Measurements from ENCODE around the gene PDGFRB.

Gene PDGFRB

DNA sequence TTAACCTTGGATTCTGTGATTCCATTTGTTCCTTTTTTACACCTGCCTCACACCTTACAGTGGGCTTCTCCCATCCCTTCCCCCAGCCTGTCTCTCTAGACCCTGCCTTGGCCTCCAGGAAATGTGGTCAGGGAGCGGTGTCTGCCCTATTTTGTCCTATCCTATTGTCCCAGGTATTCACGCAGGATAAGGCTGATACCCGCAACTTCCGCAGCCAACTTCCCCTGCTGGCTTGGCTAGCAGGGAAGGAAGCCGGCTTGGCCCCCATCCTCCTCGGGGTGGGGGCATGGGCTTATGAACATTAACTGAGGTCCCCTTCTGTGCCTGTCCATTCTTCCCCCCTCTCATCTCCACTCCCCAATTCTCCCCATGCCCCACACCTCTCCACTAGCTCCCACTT, 72.8 kb downstream of the PDGFRB start:
- no peak for DNase-seq (ENCODE audit: low read depth, low spot score)
- Histone ChIP-seq H3K4me3 (no peak overlapping the region), H3K9me3 (ENCODE audit: low read depth, low read length) (no peaks in the 10 kb centered on the region), H3K36me3 (ENCODE audit: insufficient read depth, low read length) (no peaks in the 10 kb centered on the region), H3K9ac (ENCODE audit: insufficient read length) (no peak overlapping the region), H3K27ac (no peak overlapping the region)
- TF ChIP-seq FOXP2 (optimal IDR thresholded peaks at IDR 0.05; ENCODE audit: control extremely low read depth, extremely low read length, insufficient read depth), result no peak
- TF ChIP-seq POLR2AphosphoS5 (IDR thresholded peaks at IDR 0.05; ENCODE audit: borderline replicate concordance, low read depth, low read length), result no peak
- no peak for TF ChIP-seq EZH2 (IDR thresholded peaks at IDR 0.05)

DNA sequence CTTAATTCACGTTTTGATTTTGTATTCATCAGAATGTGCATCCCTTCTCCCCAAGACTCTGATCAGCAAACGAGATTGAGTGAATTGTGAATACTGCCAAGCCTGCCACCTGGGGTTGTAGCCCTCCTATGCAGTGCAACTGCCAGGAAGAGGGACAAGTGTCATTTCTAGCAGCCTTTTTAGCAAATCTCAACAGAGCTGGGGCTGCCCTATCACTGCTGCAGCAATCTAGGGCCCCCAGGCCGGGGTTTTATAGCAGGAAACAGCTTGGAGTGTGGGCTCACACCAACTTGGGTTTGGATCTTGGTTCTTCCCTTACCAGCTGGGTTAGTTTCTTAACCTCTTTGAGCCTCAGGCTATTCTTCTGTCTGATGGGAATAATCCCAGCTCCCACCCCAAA, 73.3 kb downstream of the PDGFRB start:
- no peak for DNase-seq (ENCODE audit: low read depth, low spot score)
- TF ChIP-seq POLR2AphosphoS5 (IDR thresholded peaks at IDR 0.05; ENCODE audit: borderline replicate concordance, low read depth, low read length), result no peak
- no peak for TF ChIP-seq FOXP2 (optimal IDR thresholded peaks at IDR 0.05; ENCODE audit: control extremely low read depth, extremely low read length, insufficient read depth)
- Histone ChIP-seq H3K27ac (no peak overlapping the region), H3K4me3 (no peak overlapping the region), H3K9ac (ENCODE audit: insufficient read length) (no peak overlapping the region), H3K36me3 (ENCODE audit: insufficient read depth, low read length) (no peaks in the 10 kb centered on the region), H3K9me3 (ENCODE audit: low read depth, low read length) (no peaks in the 10 kb centered on the region)

GRCh38 chr5:150081541-150082283, 73.9 kb downstream of the PDGFRB start:
- Histone ChIP-seq H3K9me3 (ENCODE audit: low read depth, low read length) (no peaks in the 10 kb centered on the region), H3K27ac (no peak overlapping the region), H3K4me3 (no peak overlapping the region), H3K9ac (ENCODE audit: insufficient read length) (no peak overlapping the region), H3K36me3 (ENCODE audit: insufficient read depth, low read length) (no peaks in the 10 kb centered on the region)
- TF ChIP-seq FOXP2 (optimal IDR thresholded peaks at IDR 0.05; ENCODE audit: control extremely low read depth, extremely low read length, insufficient read depth) (no peak), POLR2AphosphoS5 (IDR thresholded peaks at IDR 0.05; ENCODE audit: borderline replicate concordance, low read depth, low read length) (peak; percentile 40; the same call in 1 of the 2 replicates), EZH2 (IDR thresholded peaks at IDR 0.05) (no peak)
- no peak for DNase-seq (ENCODE audit: low read depth, low spot score)

- Histone ChIP-seq H3K9ac (ENCODE audit: insufficient read length) (no peak overlapping the region), H3K9me3 (ENCODE audit: low read depth, low read length) (no peaks in the 10 kb centered on the region), H3K27ac (no peak overlapping the region), H3K36me3 (ENCODE audit: insufficient read depth, low read length) (no peaks in the 10 kb centered on the region), H3K4me3 (no peak overlapping the region)
- no peak for TF ChIP-seq POLR2AphosphoS5 (IDR thresholded peaks at IDR 0.05; ENCODE audit: borderline replicate concordance, low read depth, low read length)
- DNase-seq (ENCODE audit: low read depth, low spot score), result no peak
These were observed 74.8 kb downstream of the PDGFRB start for GRCh38 chr5:150080696-150081435.

- Histone ChIP-seq H3K9me3 (ENCODE audit: low read depth, low read length) (no peaks in the 10 kb centered on the region), H3K9ac (ENCODE audit: insufficient read length) (no peak overlapping the region), H3K4me3 (no peak overlapping the region), H3K36me3 (ENCODE audit: insufficient read depth, low read length) (no peaks in the 10 kb centered on the region), H3K27ac (no peak overlapping the region)
- no peak for DNase-seq (ENCODE audit: low read depth, low spot score)
- TF ChIP-seq FOXP2 (optimal IDR thresholded peaks at IDR 0.05; ENCODE audit: control extremely low read depth, extremely low read length, insufficient read depth) (no peak), POLR2AphosphoS5 (IDR thresholded peaks at IDR 0.05; ENCODE audit: borderline replicate concordance, low read depth, low read length) (no peak), EZH2 (IDR thresholded peaks at IDR 0.05) (no peak)
These were observed 75.7 kb downstream of the PDGFRB start for GRCh38 chr5:150079909-150080461.

DNA sequence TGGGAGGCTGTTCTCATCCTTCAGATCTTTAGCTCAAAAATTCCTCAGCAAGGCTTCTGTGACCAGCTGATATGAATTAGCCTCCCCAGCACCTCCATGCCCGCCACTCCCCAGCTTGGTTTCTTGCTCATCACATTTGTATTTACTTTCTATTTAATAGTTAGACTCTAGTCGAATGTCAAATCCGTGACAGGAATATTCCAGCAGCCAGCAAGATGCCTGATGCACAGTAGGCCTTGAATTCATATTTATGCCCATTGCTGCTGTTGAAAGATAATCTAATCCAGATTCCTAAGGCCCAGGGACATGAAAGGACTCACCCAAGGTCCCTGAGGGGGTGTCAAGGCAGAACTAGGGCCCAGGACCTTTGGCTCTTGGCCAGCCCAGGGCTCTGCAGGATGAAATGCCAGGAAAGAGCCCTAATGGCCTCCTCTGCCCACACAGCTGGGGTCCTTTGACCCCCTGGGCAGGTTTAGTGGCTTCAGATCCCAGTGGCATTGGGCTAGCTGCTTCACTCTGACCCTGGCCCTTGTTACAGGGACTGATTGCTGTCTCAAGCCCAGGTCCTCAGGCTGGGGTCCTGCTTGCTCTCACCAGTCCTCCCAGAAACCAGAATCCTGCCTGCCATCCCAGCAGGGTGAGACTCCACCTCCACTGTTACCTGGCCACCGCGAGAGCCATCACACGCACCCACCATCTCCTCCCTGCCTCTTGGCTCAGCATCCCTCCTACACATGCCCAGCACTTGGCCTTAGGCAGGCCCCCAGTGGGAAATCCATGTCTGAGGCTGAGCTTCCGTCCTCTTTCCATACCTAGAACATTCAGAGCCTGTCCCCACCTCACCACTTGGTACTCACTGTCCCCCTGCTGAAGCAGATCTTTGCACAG, 76.6 kb downstream of the PDGFRB start:
- no peak overlapping the region for H3K4me3 ChIP-seq

DNA sequence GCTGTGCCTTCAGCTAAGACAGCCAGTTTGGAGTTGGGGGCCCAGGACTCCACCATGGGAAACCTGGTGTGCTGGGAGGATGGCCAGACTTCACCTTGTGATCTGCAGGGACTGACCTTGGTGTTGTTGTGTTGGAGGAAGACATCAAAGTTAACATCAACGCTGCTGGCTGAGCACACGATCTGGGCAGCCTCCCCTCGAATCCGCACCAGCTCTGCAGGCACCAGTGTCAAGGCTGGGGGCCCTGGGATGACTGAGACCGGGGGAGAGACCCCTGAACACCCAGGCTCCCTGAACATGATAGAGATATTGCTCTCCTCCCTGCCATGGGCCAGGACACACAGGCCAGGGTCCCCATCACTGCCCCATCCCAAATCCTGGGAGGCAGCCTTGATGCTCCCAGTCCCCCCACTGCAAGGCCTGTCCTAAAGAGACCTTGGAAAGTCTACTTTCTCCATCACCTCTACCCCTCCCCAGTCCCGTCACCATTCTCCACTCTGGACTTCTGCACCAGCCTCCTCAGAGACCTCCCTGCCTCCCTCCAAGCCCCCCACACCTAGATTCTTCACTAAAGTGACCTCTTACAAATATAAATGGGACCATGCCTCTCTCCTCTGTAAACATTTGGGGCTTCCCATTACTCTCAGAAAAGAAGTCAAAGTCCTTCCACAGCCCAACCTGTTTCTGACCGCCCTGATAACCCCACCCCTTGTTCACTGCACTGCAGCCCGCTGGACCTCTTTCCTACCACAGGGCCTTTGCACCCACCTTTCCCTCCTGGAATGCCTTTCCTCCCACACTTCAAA, 77.4 kb downstream of the PDGFRB start:
- no peak overlapping the region for H3K4me3 ChIP-seq
- H3K27ac ChIP-seq, result no peak overlapping the region
- no peak for DNase-seq (ENCODE audit: low read depth, low spot score)
- no peaks in the 10 kb centered on the region for H3K36me3 ChIP-seq (ENCODE audit: insufficient read depth, low read length)
- H3K9me3 ChIP-seq (ENCODE audit: low read depth, low read length), result no peaks in the 10 kb centered on the region
- no peak for TF ChIP-seq POLR2AphosphoS5 (IDR thresholded peaks at IDR 0.05; ENCODE audit: borderline replicate concordance, low read depth, low read length)
- TF ChIP-seq EZH2 (IDR thresholded peaks at IDR 0.05), result no peak
- TF ChIP-seq FOXP2 (optimal IDR thresholded peaks at IDR 0.05; ENCODE audit: control extremely low read depth, extremely low read length, insufficient read depth), result no peak
- no peak overlapping the region for H3K9ac ChIP-seq (ENCODE audit: insufficient read length)

More for the DNA sequence above, 76.6 kb downstream of the PDGFRB start:
- H3K9me3 ChIP-seq (ENCODE audit: low read depth, low read length), result no peaks in the 10 kb centered on the region
- H3K9ac ChIP-seq (ENCODE audit: insufficient read length), result no peak overlapping the region
- no peak overlapping the region for H3K27ac ChIP-seq
- TF ChIP-seq POLR2AphosphoS5 (IDR thresholded peaks at IDR 0.05; ENCODE audit: borderline replicate concordance, low read depth, low read length), result no peak
- no peak for TF ChIP-seq FOXP2 (optimal IDR thresholded peaks at IDR 0.05; ENCODE audit: control extremely low read depth, extremely low read length, insufficient read depth)
- TF ChIP-seq EZH2 (IDR thresholded peaks at IDR 0.05), result no peak
- no peaks in the 10 kb centered on the region for H3K36me3 ChIP-seq (ENCODE audit: insufficient read depth, low read length)
- DNase-seq (ENCODE audit: low read depth, low spot score), result no peak
